Epidermal melanocyte (primary cell): ENCODE measurements around the gene PGF.

ENCODE experiments used
- DNase-seq: peaks from one replicate; pipeline ENCODE4 v3.0.0; 2011; ENCODE audit warnings: low spot score; ENCODE audit not compliant: insufficient read length

PGF gene

GRCh38 chr14:74978416-74978947 is 23.1 kb upstream of the PGF start:
- no peak for DNase-seq

- DNase-seq, result no peak
Measured at GRCh38 chr14:74977901-74978385, 22.5 kb upstream of the PGF start.

GRCh38 chr14:74977164-74977900 is 21.9 kb upstream of the PGF start:
- no peak for DNase-seq

GRCh38 chr14:74976264-74977113 is 21.1 kb upstream of the PGF start:
- no peak for DNase-seq

- DNase-seq, result no peak
Measured at GRCh38 chr14:74975059-74975810, 19.8 kb upstream of the PGF start.

DNA sequence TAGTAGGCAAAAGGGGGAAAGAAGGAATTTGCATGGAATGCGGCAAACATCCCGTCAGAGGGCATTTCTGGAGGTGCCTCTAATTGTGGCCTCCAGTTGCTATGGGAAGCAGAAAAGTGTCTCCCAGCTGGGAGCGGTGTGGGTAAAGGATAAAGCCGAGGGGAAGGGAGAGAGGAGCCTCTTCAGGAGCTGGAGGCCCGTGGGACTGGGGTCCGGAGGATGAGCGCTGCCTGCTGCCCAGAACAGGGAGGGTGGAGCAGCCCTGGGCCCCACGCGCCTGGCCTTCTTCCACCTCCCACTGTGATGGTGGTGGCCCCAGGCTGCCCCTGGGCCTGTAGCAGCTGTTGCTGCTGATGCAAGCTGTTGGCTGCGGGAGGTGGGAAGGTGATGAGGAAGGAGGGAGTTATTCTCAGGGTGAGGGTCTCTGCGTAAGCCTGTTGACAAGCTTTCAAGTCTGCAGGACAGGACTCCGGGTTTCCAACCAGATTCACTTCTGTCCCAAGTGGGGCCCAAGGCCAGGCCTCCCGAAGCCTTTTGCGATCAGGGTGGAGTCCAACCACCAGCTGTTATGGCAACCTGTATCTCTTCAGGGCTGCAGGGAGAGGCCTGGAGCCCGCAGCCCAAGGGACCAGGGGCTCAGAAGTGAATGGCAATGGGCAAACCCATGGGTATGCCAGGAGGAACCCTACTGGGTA is 19.1 kb upstream of the PGF start:
- no peak for DNase-seq

GRCh38 chr14:74973905-74974363 is 18.5 kb upstream of the PGF start:
- DNase-seq, result no peak

- DNase-seq, result no peak
Measured at GRCh38 chr14:74973003-74973653, 17.7 kb upstream of the PGF start.

- DNase-seq, result no peak
Measured at GRCh38 chr14:74968811-74969210, 13.4 kb upstream of the PGF start.

DNA sequence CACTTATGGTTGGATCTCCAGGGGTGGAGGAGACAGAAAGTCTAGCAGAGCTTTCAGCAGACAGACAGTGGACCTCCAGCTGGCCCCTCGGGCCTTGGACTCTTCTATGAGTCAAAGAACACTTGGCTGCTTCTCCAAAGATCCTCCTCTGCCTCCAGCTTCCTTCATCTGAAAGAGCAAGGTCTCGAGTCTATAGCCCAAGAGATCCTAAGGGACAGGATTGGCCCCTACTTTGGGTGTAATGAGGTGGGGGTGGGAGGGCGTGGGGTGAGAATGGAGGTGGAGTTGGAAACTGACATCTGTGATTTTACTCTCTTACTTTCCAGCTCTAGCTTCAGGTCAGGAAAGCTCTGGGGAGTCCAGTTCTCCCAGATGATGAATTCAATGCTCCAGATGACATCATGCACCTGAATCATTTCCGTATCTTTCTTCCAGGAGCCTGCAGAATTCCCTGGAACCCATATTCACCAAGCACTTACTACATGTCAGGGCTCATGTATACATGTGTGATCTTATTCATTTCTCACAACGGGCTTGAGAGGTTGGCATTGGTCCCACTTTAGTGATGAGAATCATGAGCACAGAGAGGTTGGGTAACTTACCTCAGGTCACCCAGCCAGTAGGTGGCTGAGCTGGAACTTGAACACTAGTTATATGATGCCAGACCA is 10.2 kb upstream of the PGF start:
- DNase-seq, result no peak

DNA sequence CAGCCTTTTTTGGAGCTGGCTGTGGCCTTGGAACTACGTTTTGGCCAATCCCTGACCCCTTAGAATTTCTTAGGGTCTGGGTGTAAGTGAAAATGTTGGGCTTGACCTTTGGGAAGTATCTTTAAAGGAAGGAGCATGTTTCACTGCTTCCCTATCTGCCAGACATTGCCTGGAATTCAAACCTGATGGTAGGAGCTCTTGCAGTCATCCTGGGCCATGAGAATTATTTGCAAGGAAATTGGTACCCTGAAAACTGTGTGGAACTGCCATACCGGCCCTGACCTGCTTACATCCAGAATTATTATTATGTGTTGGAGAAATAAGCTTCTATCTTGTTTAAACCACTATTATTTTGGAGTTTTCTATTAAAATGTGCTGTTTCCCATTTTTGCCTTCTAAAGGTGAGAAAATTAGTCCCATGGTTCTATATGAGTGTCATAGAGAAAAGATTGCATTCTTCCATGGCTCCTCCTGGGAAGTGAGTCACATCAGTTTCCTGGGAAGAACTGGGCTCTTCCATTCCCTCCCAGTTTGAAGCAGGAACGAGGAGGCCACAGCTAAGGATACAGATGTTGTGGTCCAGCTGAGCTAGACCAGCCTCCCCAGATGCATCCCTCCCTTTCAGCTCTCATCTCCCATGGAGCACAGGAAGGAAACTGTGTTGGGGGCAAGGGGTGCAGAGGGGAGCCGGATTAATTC is 9.5 kb upstream of the PGF start:
- DNase-seq, result no peak

DNA sequence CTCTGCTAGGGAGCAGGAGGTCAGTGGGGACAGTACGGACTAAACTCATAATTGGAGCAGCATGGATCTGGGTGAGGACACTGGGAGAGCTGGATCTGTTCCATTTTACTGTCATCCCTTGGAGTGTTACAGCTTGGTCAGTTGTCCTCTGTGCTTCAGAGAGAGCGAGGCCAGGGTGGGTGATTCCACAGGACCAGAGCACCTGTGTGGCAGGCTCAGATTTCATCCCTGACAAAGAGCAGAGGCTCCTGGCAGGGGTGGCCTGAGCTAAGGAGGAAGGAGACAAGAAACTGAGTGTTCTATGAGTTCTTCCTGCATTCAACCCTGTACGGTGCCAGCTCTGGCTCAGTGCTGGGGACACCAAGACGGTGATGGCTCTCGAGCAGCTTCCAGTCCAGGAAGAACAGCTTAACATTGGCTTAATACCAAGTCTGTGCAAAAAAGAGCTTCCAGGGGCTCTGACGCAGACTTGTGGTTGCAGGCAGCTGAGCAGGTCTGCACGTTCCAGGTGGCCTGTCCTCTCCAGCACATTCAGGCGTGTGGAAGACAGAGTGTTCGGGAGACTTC is 8.4 kb upstream of the PGF start:
- no peak for DNase-seq

DNA sequence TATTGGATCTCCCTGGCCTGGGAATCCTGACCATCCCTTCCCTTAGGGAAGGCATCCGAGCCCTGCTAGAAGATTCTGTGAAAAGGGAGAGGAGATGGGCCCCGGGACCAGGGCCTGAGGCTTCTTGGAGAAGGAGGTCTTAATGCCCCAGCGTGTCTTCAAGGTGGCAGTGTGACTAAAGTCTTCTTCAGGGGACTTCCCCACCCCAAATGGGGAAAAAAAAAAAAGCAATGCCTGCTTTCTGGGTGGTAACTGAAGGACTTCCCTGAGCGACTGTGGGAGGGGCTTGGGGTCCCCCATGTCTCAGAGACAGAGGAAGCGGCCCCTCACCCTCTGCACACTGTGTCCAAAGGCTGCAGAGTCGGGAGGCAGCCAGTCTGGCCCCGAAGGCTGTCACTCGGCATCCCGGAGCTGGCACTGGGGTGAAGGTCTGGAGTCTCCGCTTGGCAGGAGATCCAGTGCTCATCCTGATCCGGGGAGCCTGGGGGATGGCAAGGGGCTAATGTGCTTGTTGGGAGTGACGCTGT is 7.8 kb upstream of the PGF start:
- DNase-seq, result no peak

GRCh38 chr14:74962493-74962892 is 7.1 kb upstream of the PGF start:
- no peak for DNase-seq

DNA sequence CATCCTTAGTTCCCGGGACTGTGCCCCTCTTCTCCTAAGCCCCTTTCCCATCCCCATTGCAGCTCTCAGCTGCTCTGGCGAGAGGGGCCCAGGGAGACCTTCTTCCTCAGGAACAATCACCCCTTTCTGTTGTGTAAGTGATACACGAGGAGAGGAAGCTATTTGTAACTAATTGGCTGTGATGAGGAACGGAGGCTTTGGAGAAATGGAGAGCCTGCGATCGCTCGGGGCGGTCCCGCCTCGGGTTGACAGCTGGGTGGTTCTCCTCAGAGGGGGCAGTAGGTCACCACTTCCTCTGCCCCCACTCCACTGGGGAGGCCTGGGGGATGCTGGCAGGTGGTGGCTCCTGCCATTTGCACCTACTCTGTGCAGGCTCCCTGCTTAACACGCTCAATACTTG is 6.6 kb upstream of the PGF start:
- DNase-seq, result no peak

DNA sequence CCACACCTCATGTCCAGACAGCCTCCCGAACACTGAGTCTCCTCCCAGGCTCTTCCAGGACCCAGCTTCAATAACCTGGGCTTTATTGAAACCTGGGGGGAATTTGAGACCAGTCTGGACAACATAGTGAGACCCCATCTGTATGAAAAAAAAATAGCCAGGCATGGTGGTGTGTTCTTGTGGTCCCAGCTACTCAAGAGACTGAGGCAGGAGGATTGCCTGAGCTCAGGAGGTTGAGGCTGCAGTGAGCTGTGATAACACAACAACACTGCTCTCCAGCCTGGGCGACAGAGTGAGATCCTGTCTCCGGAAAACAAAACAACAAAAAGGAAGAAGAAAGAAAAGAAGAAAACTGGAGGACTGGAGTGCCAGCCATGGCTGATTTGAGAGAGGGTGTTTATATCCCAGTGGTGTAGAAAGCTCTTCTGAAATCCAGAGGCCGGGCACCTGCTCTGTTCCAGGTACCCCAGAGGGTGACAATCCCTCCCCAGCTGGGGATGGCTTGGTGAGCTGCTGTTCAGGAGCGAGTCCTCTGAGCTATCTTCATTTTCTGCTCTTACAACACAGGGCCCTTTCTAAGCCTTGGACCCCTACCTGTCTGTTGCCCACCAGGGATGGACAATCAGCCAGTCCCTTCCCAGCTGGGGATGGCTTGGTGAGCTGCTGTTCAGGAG is 6.0 kb upstream of the PGF start:
- no peak for DNase-seq

- DNase-seq, result no peak
Measured at GRCh38 chr14:74960736-74961135, 5.3 kb upstream of the PGF start.

DNA sequence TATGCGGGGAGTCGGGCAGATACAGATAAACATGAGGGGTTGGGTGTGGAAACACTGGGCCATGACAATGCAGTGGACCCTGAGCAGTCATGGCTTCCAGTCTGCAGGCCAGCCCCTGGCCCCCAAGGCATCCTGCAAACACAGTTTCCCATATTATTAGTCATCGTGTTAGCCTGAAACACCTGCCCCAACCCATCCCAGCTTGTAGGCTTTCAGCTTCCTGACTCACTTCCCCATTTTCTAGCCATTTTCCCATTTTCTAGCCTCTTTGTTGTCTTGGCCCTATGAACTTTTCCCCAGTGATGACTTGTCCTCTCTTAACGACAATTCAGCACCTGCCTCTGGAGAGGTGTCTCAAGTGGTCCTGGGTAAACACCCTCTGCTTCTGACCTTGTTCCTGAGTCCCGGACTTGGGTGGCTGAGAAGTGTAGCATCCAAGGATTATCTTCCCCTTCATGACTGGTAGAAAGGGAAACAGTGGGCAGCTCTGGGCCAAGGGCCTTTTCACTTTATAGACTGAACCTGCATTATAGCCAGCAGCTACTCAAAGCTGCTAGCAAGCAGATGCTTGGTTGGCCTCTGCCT is 4.3 kb upstream of the PGF start:
- DNase-seq, result no peak
